Stimulated activated CD8-positive, alpha-beta memory T cell treated with anti-CD3 and anti-CD28 coated beads, Interleukin-4, amount 100 ng/mL, for 1 hour (primary cell): ENCODE measurements around the gene PPP1R2.

Experiments used
- DNase-seq, 2 donors: peaks; one replicate each; pipeline ENCODE4 v3.0.0-alpha.2; 2020; ENCODE audit warnings: low read depth in 2 of 2, low spot score in 1 of 2

PPP1R2 gene

GRCh38 chr3:195566797-195567196 lies 23.7 kb upstream of the PPP1R2 start:
- DNase-seq: no peak

DNA sequence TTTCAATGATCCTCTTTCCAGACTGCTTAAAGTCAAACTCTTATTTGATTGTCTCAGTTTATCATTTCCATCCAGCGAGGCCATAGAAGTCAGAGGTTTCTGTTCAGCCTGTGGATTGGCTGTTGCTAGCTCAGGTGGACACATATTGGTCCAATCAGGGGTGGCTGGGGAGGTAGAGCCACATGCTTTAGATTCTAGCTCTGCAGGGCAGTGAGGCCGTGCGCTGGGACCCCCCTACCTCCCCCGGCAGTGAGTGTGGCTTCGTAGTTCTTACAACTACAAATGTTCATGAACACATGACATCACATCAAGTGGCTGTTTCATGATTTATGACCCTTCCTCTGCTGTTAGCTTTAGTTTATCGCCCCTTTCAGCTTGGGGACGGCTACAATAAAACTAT lies 22.6 kb upstream of the PPP1R2 start:
- DNase-seq: no peak

DNA sequence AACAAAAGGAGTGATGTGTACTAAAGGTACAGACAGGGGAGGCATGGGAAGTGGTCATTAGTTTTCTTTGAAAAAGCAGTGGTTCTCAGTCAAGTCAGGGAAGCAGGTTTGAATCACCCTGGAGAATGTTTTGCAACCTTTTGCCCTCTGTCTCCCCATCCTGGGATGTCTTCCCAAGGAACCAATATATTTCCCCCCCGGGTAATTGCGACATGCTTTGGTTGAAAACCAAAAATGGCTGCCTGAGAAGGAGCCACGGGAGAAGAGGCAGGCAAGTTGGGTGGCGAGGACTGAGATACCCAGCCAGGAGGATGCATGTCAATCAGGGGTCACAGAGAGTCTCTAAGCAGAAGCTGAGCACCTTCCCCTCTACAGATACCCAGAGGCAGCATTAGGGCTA lies 20.2 kb upstream of the PPP1R2 start:
- no peak for DNase-seq

- no peak for DNase-seq
Observed at GRCh38 chr3:195559723-195560409, 16.7 kb upstream of the PPP1R2 start.

- no peak for DNase-seq
Observed at GRCh38 chr3:195558602-195559001, 15.5 kb upstream of the PPP1R2 start.

DNA sequence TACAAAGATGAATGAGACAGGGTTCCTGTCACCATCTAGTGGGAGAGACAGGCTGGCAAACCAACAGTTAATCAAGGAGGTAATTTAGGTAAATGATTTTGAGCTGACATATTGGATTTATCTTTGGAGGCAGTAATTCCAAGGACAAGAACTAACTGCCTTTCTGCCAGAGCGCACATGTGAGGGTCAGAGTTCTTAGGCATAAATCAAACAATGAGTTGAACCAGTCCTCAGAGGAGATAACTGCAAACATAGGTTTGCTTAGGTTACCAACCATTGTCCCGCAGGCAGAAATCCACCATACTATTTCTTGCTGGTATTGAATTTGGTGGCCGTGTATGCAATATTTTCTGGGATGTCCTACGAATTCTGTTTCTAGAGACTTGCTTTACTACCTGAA lies 14.2 kb upstream of the PPP1R2 start:
- no peak for DNase-seq

DNA sequence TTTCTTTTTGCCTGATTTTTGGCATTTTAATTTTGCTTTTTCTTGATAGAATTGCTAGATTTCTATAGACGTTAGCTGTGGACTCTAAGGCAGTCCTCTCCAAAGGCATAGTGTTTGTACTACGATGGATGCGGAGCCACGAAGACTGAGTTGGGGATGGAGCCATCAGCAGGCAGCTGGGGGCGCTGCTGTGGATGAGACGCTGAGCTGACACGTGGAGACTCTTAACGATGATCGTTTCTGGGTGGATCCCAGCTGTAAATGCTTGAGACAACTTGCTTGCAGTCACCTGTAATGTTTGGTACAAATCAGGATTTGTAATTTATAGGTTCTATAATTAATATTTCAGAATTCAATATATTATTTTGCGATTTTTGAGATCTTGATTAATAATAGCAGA lies 13.3 kb upstream of the PPP1R2 start:
- no peak for DNase-seq

- DNase-seq: no peak
Observed at GRCh38 chr3:195555110-195555509, 12.0 kb upstream of the PPP1R2 start.

DNA sequence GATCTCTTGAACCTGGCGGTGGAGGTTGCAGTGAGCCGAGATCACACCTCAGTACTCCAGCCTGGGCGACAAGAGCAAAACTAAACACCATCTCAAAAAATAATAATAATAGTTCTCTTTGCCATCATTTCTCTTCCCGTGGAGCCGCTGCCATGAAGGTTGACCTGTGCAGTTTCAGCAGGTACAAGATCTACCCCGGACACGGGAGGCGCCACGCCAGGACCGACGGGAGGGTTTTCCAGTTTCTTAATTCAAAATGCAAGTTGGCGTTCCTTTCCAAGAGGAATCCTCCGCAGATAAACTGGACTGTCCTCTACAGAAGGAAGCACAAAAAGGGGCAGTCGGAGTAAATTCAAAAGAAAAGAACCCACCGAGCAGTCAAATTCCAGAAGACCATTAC lies 11.3 kb upstream of the PPP1R2 start:
- DNase-seq: no peak

GRCh38 chr3:195553268-195553667 lies 10.1 kb upstream of the PPP1R2 start:
- DNase-seq: no peak

- DNase-seq: no peak
Observed at GRCh38 chr3:195551381-195551978, 8.4 kb upstream of the PPP1R2 start.

GRCh38 chr3:195550723-195551122 lies 7.6 kb upstream of the PPP1R2 start:
- no peak for DNase-seq

DNA sequence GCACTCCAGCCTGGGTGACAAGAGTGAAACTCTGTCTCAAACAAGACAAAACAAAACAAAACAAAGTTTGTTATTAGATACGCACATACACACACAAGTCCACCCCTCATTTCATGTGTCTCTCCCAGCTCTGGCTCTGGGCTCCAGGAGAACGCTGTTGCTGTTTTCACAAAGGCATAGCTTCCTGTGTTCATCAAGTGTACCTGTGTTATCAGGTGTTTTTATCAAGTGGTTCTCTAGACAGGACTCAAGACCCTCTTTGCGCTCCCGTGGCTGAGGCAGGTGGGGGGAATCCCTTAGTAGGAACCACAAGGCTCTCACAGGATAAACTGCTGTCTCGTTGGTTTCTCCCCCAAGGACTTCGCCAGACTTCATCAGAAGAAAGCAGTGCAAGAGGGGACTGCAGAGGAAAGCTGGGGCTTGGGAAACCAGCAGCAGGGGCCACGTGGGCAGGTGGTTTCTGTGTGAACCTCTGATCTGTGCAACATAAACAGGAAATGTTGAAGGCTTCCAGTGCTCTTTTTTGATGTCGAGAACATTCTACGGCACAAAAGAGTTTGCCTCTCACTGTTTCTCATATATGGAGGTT lies 6.9 kb upstream of the PPP1R2 start:
- peak; percentile 46 to 66 for DNase-seq

- no peak for DNase-seq
Observed at GRCh38 chr3:195548987-195549386, 5.9 kb upstream of the PPP1R2 start.

GRCh38 chr3:195548501-195548900 lies 5.4 kb upstream of the PPP1R2 start:
- no peak for DNase-seq

- DNase-seq: no peak
Observed at GRCh38 chr3:195548006-195548405, 4.9 kb upstream of the PPP1R2 start.

DNA sequence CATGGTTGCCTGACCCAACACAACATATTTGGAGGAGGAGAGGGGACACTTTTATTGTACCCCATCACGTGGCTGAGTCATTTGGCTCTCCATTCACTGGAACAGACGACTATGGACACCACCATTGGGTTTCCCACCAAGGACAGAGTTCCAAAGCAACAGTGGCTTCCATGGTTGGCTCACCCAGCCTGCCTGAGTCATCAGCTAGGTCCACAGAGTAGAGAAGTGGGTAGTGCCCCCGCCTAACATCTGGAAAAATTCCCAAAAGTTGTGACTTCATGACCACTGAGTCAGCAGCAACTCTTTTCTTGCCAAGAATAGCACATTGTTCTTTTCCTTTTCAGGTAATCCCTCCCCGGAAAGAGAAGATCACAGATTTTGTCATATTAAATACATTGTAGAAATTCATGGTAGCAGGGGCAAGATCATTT lies 3.0 kb upstream of the PPP1R2 start:
- no peak for DNase-seq

- DNase-seq: no peak
Observed at GRCh38 chr3:195544634-195545033, 1.5 kb upstream of the PPP1R2 start.

GRCh38 chr3:195544230-195544536 lies 1.1 kb upstream of the PPP1R2 start:
- no peak for DNase-seq

DNA sequence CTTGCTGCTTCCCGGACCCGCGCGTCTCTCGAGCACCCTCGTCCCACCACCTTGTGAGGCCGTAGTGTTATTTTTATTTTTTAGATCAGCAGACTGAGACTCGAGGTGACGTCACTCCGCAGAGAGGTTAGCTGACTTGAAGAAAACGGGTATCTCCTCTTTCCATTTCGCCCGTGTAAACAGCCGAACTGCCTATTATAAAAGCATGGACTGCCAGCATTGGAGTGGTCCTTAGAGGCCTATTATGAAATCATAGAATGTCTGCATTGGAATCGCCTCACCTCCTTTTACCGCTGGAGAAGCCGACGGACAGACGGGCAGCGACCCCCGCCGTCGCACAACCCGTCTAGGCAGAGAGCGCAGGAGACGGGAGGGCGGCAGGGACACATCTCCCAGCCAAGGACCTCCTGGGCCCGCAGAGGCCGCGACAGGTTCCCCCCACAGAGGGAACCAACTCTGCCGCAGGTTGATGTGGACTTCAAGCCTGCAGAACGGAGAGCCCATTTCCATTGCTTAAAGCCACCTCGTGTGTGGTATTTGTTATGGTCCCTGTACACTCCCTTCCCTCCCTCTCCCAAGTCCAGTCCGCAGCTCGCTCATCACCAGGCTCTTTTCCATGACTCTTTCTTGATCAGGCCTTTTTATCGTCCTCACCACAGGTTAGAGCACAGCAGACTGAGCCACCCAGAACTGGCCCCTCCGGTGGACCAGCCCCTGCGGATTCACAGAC lies 540 bp upstream of the PPP1R2 start:
- no peak for DNase-seq

DNA sequence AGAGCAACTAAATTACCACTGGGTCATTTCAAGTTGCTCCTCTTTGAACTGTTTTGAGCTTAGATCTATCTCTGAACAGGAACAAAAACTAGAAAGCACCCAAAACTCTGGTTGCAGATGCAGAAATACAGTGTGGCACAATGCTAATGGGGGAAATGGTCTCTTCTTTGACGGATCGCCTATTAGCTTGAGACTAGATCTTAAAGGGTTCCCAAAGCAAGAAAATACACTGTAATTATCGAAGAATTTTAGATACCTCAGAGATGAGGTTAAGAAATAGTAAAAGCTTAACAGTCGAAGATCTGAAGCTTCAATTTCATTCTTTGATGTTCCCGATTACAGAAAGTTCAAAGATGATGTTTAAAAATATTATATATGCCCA lies 818 bp downstream of the PPP1R2 start:
- DNase-seq: no peak

GRCh38 chr3:195540511-195540910 lies 2.6 kb downstream of the PPP1R2 start:
- no peak for DNase-seq
